BE2C (cell line): ENCODE results near the gene CLPSL1.

Experiments used
- DNase-seq: peaks from one replicate; pipeline ENCODE4 v3.0.0-alpha.2; 2020
- H3K27me3 ChIP-seq: fragments of 250-450 bp; sonication (Bioruptor Pico); 2 replicates; pipeline ENCODE4 v1.5.1; 2020; ENCODE audit warnings: mild to moderate bottlenecking
- H3K36me3 ChIP-seq: fragments of 250-450 bp; sonication (Bioruptor Pico); 2 replicates; pipeline ENCODE4 v1.5.1; 2020; ENCODE audit warnings: mild to moderate bottlenecking
- H3K4me1 ChIP-seq: fragments of 250-450 bp; sonication (Bioruptor Pico); 2 replicates; pipeline ENCODE4 v1.5.1; 2020
- H3K4me3 ChIP-seq: 2 replicates; pipeline ENCODE4 v1.5.1; 2011; ENCODE audit warnings: low read depth, low read length
- H3K9me3 ChIP-seq: fragments of 250-450 bp; sonication (Bioruptor Pico); 2 replicates; pipeline ENCODE4 v1.5.1; 2020
- TF ChIP-seq, protein P1 (sequence below): IDR thresholded peaks from 2 replicates; pipeline ENCODE4 v1.5.1; 2012; ENCODE audit warnings: mild to moderate bottlenecking, low read depth, low read length

The CLPSL1 gene

DNA sequence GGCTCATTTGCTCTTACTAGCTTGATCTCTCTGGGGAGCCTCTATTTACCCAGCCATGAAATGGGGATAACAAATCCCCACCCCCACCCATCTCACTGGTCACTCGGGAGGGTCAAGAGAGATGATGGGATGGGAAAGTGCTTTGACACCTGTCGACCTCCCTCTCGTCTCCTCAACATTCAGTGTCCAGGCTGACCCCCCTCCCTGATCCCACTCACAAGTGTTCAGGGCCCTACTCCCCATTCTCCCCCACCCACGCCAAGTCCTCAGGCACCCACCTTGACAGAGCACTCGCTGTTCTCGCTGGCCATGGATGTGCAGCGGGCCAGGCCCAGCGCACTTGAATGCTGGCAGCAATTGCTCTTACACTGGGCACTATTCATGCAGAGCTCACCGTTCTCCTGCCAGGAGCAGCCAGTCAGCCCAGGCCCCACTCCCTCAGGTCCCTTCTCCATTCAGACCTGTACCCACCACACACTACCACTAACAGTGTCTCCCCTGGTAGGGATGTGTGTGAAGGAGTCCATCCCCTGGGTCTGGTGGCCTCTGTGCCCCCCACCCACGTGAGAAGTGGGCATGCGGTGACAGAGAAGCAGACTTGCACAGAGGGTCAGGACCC is 14.7 kb downstream of the CLPSL1 start:
- H3K4me3 ChIP-seq = no peak overlapping the region
- H3K4me1 ChIP-seq = no peaks in the 10 kb centered on the region
- DNase-seq = no peak
- H3K36me3 ChIP-seq = no peaks in the 10 kb centered on the region
- no peaks in the 10 kb centered on the region for H3K27me3 ChIP-seq
- TF ChIP-seq, protein P1, sequence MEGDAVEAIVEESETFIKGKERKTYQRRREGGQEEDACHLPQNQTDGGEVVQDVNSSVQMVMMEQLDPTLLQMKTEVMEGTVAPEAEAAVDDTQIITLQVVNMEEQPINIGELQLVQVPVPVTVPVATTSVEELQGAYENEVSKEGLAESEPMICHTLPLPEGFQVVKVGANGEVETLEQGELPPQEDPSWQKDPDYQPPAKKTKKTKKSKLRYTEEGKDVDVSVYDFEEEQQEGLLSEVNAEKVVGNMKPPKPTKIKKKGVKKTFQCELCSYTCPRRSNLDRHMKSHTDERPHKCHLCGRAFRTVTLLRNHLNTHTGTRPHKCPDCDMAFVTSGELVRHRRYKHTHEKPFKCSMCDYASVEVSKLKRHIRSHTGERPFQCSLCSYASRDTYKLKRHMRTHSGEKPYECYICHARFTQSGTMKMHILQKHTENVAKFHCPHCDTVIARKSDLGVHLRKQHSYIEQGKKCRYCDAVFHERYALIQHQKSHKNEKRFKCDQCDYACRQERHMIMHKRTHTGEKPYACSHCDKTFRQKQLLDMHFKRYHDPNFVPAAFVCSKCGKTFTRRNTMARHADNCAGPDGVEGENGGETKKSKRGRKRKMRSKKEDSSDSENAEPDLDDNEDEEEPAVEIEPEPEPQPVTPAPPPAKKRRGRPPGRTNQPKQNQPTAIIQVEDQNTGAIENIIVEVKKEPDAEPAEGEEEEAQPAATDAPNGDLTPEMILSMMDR = no peak
- H3K9me3 ChIP-seq = no peaks in the 10 kb centered on the region

DNA sequence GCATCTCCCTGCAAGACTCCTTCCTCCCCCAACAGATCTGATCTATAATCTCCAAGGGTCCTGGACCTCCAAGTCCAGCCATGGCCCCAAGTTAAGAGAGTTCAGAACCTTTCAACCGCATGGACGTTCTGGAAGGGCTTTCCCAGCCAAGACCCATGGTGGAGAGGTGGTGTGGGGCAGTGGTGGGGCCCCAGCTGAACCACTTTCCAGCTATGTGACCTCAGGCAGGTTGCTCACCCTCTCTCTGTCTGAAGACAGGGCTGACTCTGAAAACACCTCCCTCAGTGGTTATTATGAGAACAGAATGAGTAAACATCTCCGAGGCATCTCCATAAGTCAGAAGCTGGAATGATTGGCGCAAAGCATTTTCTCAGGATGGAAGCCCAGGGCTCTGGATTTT is 15.4 kb downstream of the CLPSL1 start:
- Histone ChIP-seq H3K4me1 (no peaks in the 10 kb centered on the region), H3K9me3 (no peaks in the 10 kb centered on the region), H3K4me3 (no peak overlapping the region), H3K36me3 (no peaks in the 10 kb centered on the region), H3K27me3 (no peaks in the 10 kb centered on the region)
- DNase-seq = no peak
- TF ChIP-seq, protein P1 = no peak

DNA sequence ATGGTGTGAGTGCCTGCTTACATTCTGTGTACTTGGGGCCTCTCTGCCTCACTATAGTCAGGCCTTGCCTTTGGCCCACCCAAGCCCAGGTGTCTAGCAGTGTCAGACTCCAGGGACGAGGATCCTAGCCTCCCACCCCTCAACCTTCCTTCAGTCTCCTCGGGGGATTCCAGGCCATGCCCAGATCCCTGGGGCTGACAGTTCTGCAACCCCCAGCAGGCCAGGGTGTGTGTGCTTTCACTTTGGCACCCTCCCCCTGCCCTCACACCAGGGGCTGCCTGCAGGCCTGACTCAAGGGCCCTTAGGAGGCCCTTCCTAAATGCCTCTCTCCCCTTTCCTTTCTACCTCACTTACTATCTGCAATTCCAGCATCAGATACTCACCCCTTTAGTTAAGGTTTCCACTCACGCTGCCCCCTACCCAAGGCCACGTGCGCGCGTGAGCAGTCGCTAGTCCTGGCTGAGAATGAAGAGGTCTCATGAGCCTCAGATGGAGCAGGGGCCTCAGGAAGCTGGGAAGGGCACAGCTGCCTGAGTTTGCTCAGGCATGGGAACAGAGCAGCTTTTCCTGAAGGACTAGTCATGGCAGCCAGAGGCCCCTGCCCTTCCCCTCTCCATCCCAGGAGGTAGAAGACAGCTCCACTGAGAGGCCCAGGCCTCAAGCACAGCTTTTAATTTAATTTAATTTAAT is 17.2 kb downstream of the CLPSL1 start:
- no peaks in the 10 kb centered on the region for H3K4me1 ChIP-seq
- no peaks in the 10 kb centered on the region for H3K36me3 ChIP-seq
- TF ChIP-seq, protein P1 = no peak
- H3K27me3 ChIP-seq = no peaks in the 10 kb centered on the region
- no peaks in the 10 kb centered on the region for H3K9me3 ChIP-seq
- no peak for DNase-seq
- H3K4me3 ChIP-seq = no peak overlapping the region

DNA sequence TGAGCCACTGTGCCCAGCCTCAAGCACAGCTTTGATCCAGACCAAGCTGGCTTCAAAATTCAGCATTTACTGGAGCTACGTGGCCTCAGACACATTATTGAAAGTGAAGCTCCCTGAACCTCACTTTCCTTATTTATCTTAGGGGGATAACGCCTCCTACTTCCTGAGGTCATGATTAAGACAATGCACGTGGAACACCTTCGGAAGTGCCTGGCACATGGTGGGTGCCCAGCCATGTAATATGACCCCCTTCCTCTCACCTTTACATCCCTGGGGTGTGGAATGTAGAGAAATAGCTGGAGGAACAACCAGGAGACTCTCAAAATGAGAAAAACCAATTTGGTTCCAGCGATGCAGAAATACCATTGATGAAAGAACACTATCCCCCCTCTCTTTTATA is 17.9 kb downstream of the CLPSL1 start:
- no peak overlapping the region for H3K4me3 ChIP-seq
- H3K4me1 ChIP-seq = no peaks in the 10 kb centered on the region
- no peaks in the 10 kb centered on the region for H3K9me3 ChIP-seq
- H3K36me3 ChIP-seq = no peaks in the 10 kb centered on the region
- DNase-seq = no peak
- H3K27me3 ChIP-seq = no peaks in the 10 kb centered on the region
- TF ChIP-seq, protein P1 = no peak

DNA sequence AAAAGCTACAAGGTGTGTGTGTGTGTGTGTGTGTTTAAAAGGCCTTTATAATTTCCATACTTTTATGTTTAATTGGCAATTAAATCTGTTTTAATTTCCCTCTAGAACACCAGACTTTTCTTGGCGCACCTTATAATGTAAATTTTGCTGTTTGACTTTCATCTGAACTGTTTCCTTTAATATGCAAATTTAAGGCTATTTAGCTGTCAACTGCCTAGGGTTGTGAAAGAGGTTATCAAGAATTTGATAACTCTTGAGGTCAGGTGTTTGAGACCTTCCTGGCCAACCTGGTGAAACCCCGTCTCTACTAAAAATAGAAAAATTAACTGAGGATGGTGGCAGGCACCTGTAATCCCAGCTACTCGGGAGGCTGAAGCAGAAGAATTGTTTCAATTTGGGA is 20.3 kb downstream of the CLPSL1 start:
- TF ChIP-seq, protein P1 = no peak
- H3K36me3 ChIP-seq = no peaks in the 10 kb centered on the region
- H3K27me3 ChIP-seq = no peaks in the 10 kb centered on the region
- DNase-seq = no peak
- H3K4me3 ChIP-seq = no peak overlapping the region
- no peaks in the 10 kb centered on the region for H3K9me3 ChIP-seq
- no peaks in the 10 kb centered on the region for H3K4me1 ChIP-seq

DNA sequence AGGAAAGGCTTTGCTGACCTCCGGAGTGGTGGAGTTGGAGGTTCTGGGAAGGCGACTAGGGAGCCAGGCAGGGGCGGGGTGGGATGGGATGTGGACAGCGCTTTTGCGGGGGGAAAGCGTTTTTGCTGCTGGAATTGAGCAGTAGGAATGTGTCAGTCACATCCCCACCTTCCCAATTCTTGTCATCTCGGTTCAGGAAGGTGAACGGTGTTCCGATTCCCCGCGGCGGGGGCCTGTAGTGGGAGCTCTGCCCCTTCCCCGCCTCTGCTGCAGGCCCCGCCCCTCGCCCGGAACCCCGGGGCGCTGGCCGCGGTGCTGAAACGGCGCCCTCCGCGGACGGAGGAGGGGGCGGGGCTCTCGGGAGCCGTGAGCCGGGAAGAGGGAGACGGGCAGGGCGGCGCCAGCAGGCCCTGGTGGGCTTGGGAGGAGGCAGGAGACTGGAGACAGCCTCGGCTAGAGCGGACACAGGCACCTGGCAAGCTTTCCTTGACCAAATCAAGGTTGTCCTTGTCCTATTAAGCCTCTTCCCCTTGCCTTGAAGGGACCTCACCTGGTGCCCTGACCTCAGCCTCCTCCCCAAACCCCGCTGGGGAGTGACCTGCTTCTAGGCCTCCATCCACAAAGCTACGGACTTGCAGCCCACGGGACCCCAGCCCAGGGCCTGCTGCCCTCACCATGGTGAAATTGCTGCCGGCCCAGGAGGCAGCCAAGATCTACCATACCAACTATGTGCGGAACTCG is 24.3 kb downstream of the CLPSL1 start, which contains the start of gene LHFPL5:
LHFPL5 (plus strand) TSS at position 357 of the 741 bp plus-strand sequence; CDS start at position 676, 319 bp downstream.
- Histone ChIP-seq H3K36me3 (no peaks in the 10 kb centered on the region), H3K4me3 (peak within 1 kb of the TSS; percentile 61), H3K27me3 (no peaks in the 10 kb centered on the region), H3K4me1 (no peaks in the 10 kb centered on the region), H3K9me3 (no peaks in the 10 kb centered on the region)
- DNase-seq = peak; percentile 80
- TF ChIP-seq, protein P1 = no peak
